Cardiac muscle cell (in vitro differentiated cells and primary cell): ENCODE data around the gene SRSF7. TPM values are rescaled to one million over a fixed set of nuclear protein-coding genes. Genes with fewer than 3 reads are reported as not detected.
A peak's percentile ranks its signal among the peaks of the same experiment; 100 is the strongest.

Source experiments
- DNase-seq, 2 donors: peaks; one replicate each; pipeline versions ENCODE4 v3.0.0 to v3.0.0-alpha.2; 2010 to 2017; ENCODE audit warnings: low read depth in 1 of 2, low spot score in 1 of 2
- H3K27ac ChIP-seq: fragments of 200-600 bp; sonication (generic); 2 replicates; pipeline ENCODE4 v1.5.1; 2016
- H3K27me3 ChIP-seq: fragments of 200-600 bp; sonication (generic); 2 replicates; pipeline ENCODE4 v1.6.0; 2016; ENCODE audit warnings: control low read depth
- H3K36me3 ChIP-seq: fragments of 200-600 bp; sonication (generic); 2 replicates; pipeline ENCODE4 v1.5.1; 2016; ENCODE audit warnings: control low read depth
- H3K4me1 ChIP-seq: fragments of 200-600 bp; sonication (generic); 2 replicates; pipeline ENCODE4 v1.8.1; 2017; ENCODE audit warnings: low read depth, mild to moderate bottlenecking, mixed run types
- H3K4me3 ChIP-seq: fragments of 200-600 bp; sonication (generic); 2 replicates; pipeline ENCODE4 v1.5.1; 2016; ENCODE audit warnings: mild to moderate bottlenecking
- H3K9me3 ChIP-seq: fragments of 200-600 bp; sonication (generic); 2 replicates; pipeline ENCODE4 v1.5.1; 2017; ENCODE audit warnings: low read depth, mild to moderate bottlenecking, control low read depth
- polyA plus RNA-seq: library from polyadenylated mRNA; unstranded; fragments of >200 nt; fragmentation: Nextera tagmentation; extraction: Ambion mirVana; gene quantifications from 2 replicates; pipeline ENCODE4 v1.2.1, GENCODE V29; 2016
- total RNA-seq: library from RNA; depleted of rRNA; stranded (reverse); fragments of >200 nt; gene quantifications from 2 replicates; pipeline ENCODE4 v1.2.3, GENCODE V29; 2016
- TF ChIP-seq, protein P1 (sequence below): IDR thresholded peaks from 2 replicates; pipeline ENCODE4 v1.5.1; 2012; ENCODE audit warnings: low read depth, mild to moderate bottlenecking, low read length

Gene SRSF7
- total and polyA plus RNA-seq, 2 experiments from 2014 or later = 118 to 136 TPM

DNA sequence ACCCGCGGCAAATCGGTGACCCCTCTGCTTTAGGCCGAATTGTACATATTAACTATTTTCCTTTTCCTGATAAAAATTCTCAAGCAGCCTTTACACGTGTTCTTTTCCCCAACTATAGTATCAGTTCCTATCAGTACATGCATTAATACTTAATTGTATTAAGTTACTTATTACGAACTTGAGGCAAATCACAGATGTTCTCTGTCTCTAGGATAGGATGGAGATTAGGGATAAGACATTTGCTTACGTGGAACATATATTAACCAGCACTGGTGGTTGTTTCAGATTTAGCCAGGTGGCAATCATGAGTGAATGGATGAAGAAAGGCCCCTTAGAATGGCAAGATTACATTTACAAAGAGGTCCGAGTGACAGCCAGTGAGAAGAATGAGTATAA, 27.5 kb upstream of the SRSF7 start:
- H3K4me1 ChIP-seq = peaks cover 3% of the 10 kb centered on the region
- no peaks in the 10 kb centered on the region for H3K36me3 ChIP-seq
- H3K27me3 ChIP-seq = peaks cover 3% of the 10 kb centered on the region
- no peak for DNase-seq
- H3K4me3 ChIP-seq = peak overlapping the region; percentile 79
- no peaks in the 10 kb centered on the region for H3K9me3 ChIP-seq
- TF ChIP-seq, protein P1, sequence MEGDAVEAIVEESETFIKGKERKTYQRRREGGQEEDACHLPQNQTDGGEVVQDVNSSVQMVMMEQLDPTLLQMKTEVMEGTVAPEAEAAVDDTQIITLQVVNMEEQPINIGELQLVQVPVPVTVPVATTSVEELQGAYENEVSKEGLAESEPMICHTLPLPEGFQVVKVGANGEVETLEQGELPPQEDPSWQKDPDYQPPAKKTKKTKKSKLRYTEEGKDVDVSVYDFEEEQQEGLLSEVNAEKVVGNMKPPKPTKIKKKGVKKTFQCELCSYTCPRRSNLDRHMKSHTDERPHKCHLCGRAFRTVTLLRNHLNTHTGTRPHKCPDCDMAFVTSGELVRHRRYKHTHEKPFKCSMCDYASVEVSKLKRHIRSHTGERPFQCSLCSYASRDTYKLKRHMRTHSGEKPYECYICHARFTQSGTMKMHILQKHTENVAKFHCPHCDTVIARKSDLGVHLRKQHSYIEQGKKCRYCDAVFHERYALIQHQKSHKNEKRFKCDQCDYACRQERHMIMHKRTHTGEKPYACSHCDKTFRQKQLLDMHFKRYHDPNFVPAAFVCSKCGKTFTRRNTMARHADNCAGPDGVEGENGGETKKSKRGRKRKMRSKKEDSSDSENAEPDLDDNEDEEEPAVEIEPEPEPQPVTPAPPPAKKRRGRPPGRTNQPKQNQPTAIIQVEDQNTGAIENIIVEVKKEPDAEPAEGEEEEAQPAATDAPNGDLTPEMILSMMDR = no peak
- peak overlapping the region; percentile 35 for H3K27ac ChIP-seq

DNA sequence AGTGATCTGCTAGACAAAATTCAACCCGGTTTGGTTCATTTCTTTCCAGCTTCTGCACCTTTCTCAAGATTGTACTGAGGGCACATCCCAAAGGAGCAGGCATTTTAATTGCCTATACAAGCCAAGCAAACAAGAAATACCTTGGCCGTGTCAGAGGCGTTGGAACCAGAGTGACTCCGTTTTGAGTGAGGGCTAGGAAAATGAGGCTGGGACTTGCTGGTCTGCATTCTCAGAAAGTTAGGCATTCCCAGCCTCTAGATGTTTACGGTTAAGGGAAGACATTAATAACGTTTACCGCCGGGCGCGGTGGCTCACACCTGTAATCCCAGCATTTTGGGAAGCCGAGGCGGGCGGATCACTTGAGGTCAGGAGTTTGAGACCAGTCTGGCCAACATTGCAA, 25.4 kb upstream of the SRSF7 start:
- no peak for DNase-seq
- H3K9me3 ChIP-seq = no peaks in the 10 kb centered on the region
- H3K4me1 ChIP-seq = peaks cover 3% of the 10 kb centered on the region
- H3K27ac ChIP-seq = no peak overlapping the region
- H3K4me3 ChIP-seq = no peak overlapping the region
- no peaks in the 10 kb centered on the region for H3K36me3 ChIP-seq
- peaks cover 3% of the 10 kb centered on the region for H3K27me3 ChIP-seq
- TF ChIP-seq, protein P1 = no peak

DNA sequence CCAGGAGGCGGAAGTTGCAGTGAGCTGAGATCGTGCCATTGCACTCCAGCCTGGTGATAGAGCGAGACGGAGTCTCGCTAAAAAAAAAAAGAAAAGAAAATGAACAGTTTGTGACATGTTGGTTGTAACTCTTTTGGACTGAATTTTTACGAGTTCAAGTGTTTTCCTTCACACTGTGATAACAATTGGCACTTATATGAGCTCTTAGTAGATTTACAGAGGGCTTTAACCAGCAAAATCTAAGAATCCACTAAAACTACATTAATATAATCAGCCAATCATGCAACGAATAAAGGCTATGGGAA, 24.7 kb upstream of the SRSF7 start:
- H3K36me3 ChIP-seq = no peaks in the 10 kb centered on the region
- no peaks in the 10 kb centered on the region for H3K9me3 ChIP-seq
- DNase-seq = no peak
- no peak overlapping the region for H3K27ac ChIP-seq
- peaks cover 3% of the 10 kb centered on the region for H3K27me3 ChIP-seq
- H3K4me1 ChIP-seq = peaks cover 3% of the 10 kb centered on the region
- no peak overlapping the region for H3K4me3 ChIP-seq
- TF ChIP-seq, protein P1 = no peak

DNA sequence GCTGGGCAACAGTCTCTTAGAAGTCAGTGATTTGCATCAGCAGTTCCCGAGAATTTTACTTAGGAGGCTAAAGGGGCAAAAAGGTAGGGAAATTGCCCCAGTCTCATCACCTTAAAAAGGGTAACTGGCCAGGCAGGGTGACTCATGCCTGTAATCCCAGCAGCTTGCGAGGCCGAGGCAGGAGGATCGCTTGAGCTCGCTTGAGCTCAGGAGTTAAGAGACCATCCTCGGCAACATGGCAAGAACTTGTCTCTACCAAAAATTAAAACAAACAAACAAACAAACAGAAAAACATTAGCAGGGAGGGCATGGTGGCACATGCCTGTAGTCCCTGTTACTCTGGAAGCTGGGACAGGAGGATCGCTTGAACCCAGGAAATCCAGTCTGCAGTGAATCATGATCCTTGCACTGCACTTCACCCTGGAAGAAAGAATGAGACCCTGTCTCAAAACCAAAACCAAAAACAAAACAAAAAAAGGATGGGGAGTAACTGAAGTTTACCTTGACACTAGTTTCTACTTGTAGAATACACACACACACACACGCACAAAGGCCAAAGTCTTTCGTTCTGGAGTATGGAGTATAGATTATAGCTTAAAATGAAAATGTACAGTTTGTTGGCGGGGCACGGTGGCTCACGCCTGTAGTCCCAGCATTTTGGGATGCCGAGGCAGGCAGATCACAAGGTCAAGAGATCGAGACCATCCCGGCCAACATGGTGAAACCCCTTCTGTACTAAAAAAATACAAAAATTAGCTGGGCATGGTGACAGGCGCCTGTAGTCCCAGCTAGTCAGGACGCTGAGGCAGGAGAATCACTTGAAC, 24.1 kb upstream of the SRSF7 start:
- H3K36me3 ChIP-seq = no peaks in the 10 kb centered on the region
- no peak for DNase-seq
- no peak overlapping the region for H3K27ac ChIP-seq
- H3K27me3 ChIP-seq = peaks cover 3% of the 10 kb centered on the region
- TF ChIP-seq, protein P1 = no peak
- H3K4me3 ChIP-seq = no peak overlapping the region
- no peaks in the 10 kb centered on the region for H3K9me3 ChIP-seq
- peaks cover 3% of the 10 kb centered on the region for H3K4me1 ChIP-seq

DNA sequence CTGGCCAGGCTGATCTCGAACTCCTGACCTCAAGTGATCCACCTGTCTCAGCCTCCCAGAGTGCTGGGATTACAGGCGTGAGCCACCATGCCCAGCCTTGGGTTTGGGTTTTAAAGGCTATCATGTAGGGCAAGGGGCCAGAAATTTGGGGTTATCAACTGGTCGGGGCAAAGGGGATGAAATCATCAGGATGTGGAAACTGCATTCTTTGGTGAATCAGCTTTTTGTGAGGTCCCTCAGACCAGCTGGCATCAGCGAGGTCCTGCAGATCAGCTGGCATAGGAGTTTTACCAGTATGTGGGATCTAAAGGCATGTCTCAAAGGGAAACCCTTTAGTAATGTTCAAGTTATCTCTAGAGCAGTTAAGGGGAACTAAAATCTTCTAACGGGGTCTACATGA, 20.5 kb upstream of the SRSF7 start:
- peak in 1 of 2 donors; percentile 52 for DNase-seq
- Histone ChIP-seq H3K4me3 (no peak overlapping the region), H3K4me1 (peaks cover 3% of the 10 kb centered on the region), H3K27me3 (peaks cover 3% of the 10 kb centered on the region), H3K36me3 (no peaks in the 10 kb centered on the region), H3K27ac (no peak overlapping the region), H3K9me3 (no peaks in the 10 kb centered on the region)
- TF ChIP-seq, protein P1 = no peak
